8988T (cell line): ENCODE measurements around the gene GPR176.

Experiments
- DNase-seq: peaks from one replicate; pipeline ENCODE4 v3.0.0; 2011

Gene GPR176

GRCh38 chr15:39888809-39889208, 31.3 kb downstream of the GPR176 start:
- no peak for DNase-seq

- no peak for DNase-seq
These were observed 31.8 kb downstream of the GPR176 start for GRCh38 chr15:39888243-39888642.

- no peak for DNase-seq
These were observed 32.2 kb downstream of the GPR176 start for GRCh38 chr15:39887832-39888231.

GRCh38 chr15:39887211-39887610, 32.9 kb downstream of the GPR176 start:
- no peak for DNase-seq

- DNase-seq, result no peak
These were observed 33.6 kb downstream of the GPR176 start for GRCh38 chr15:39886418-39886817.

- no peak for DNase-seq
These were observed 34.8 kb downstream of the GPR176 start for GRCh38 chr15:39885099-39885777.

- DNase-seq, result no peak
These were observed 35.7 kb downstream of the GPR176 start for GRCh38 chr15:39884351-39884750.

- no peak for DNase-seq
These were observed 37.5 kb downstream of the GPR176 start for GRCh38 chr15:39882602-39883001.

GRCh38 chr15:39881790-39882189, 38.3 kb downstream of the GPR176 start:
- DNase-seq, result no peak

GRCh38 chr15:39880718-39881387, 39.2 kb downstream of the GPR176 start:
- no peak for DNase-seq

- no peak for DNase-seq
These were observed 41.7 kb downstream of the GPR176 start for GRCh38 chr15:39878406-39878785.

GRCh38 chr15:39874890-39875549, 45.0 kb downstream of the GPR176 start:
- no peak for DNase-seq

- no peak for DNase-seq
These were observed 46.1 kb downstream of the GPR176 start for GRCh38 chr15:39873978-39874377.

GRCh38 chr15:39870537-39870936, 49.5 kb downstream of the GPR176 start:
- no peak for DNase-seq

GRCh38 chr15:39869858-39870515, 50.1 kb downstream of the GPR176 start:
- DNase-seq, result no peak

- DNase-seq, result no peak
These were observed 50.8 kb downstream of the GPR176 start for GRCh38 chr15:39869254-39869653.

- DNase-seq, result no peak
These were observed 51.7 kb downstream of the GPR176 start for GRCh38 chr15:39868396-39868795.

GRCh38 chr15:39864116-39864515, 56.0 kb downstream of the GPR176 start:
- no peak for DNase-seq

- DNase-seq, result no peak
These were observed 59.2 kb downstream of the GPR176 start for GRCh38 chr15:39860871-39861270.

GRCh38 chr15:39860200-39860599, 59.9 kb downstream of the GPR176 start:
- DNase-seq, result no peak

- no peak for DNase-seq
These were observed 60.4 kb downstream of the GPR176 start for GRCh38 chr15:39859636-39860035.

GRCh38 chr15:39857132-39857531, 62.9 kb downstream of the GPR176 start:
- no peak for DNase-seq

- no peak for DNase-seq
These were observed 63.7 kb downstream of the GPR176 start for GRCh38 chr15:39856357-39856756.

- no peak for DNase-seq
These were observed 64.7 kb downstream of the GPR176 start for GRCh38 chr15:39855400-39855799.
